Esophagus muscularis mucosa (tissue), 3 donors: ENCODE data around the gene MYO1A.
"Not testable (repeated sequence)": the region's sequence is repeated elsewhere in the genome, so short reads cannot be mapped to it uniquely, and the experiment has no call there.

ENCODE experiments used
- EP300 ChIP-seq: sonication (generic); formaldehyde crosslinking; IDR thresholded peaks from one replicate; pipeline ENCODE4 v1.6.1; 2017; ENCODE audit warnings: antibody characterized with exemption
- TF ChIP-seq, protein P1 (sequence below), 3 experiments: fragments of 200-600 bp in 2 of 3; fragments of 450-650 bp in 1 of 3; sonication (generic) in 2 of 3; IDR thresholded peaks; one replicate each; pipeline ENCODE4 v1.5.1; 2017 to 2019; ENCODE audit warnings: antibody characterized with exemption in 3 of 3, mild to moderate bottlenecking in 2 of 3, moderate library complexity in 1 of 3

DNA sequence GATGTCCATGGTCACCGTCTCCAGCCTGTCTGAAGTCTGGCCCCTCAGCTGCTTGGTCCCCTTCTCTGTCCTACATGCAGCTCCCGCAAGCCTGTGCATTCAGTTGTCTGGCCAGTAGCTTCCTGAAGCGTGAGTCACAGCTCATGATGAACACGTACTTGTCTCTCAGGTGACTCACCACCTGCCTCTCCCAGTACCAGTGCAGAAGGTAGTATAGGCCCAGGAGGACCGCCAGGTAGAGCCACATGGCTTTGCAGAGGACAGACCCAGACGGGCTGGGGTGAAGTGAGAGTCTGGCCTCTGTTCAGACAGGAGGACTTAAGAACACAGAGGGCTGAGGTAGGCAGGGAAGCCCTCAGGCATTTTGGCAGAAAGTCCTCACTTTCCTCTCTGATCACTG lies 64.2 kb downstream of the MYO1A start:
- TF ChIP-seq, protein P1, sequence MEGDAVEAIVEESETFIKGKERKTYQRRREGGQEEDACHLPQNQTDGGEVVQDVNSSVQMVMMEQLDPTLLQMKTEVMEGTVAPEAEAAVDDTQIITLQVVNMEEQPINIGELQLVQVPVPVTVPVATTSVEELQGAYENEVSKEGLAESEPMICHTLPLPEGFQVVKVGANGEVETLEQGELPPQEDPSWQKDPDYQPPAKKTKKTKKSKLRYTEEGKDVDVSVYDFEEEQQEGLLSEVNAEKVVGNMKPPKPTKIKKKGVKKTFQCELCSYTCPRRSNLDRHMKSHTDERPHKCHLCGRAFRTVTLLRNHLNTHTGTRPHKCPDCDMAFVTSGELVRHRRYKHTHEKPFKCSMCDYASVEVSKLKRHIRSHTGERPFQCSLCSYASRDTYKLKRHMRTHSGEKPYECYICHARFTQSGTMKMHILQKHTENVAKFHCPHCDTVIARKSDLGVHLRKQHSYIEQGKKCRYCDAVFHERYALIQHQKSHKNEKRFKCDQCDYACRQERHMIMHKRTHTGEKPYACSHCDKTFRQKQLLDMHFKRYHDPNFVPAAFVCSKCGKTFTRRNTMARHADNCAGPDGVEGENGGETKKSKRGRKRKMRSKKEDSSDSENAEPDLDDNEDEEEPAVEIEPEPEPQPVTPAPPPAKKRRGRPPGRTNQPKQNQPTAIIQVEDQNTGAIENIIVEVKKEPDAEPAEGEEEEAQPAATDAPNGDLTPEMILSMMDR (IDR thresholded peaks at IDR 0.05): not testable (repeated sequence)
- TF ChIP-seq EP300: not testable (repeated sequence)
